ENCODE results near the gene PTPN6. TPM values are rescaled to one million over a fixed set of nuclear protein-coding genes. Genes with fewer than 3 reads are reported as not detected.

Gene PTPN6
- polyA plus RNA-seq, 1 donor: 34.6 TPM

GRCh38 chr12:6957151-6957701 lies 6.1 kb downstream of the PTPN6 start:
- H3K36me3 ChIP-seq (ENCODE audit: control insufficient read depth, insufficient read depth, low read length): peaks cover 23% of the 10 kb centered on the region
- H3K9me3 ChIP-seq (ENCODE audit: control insufficient read depth, low read depth, low read length): no peaks in the 10 kb centered on the region
- H3K4me3 ChIP-seq (ENCODE audit: low read length): no peak overlapping the region
- no CpG with 5 or more reads among the region's 20 CpGs for WGBS (ENCODE audit: insufficient coverage, low lambda C conversion rate)
- no peak overlapping the region for H3K27ac ChIP-seq (ENCODE audit: low read length)
- no peaks in the 10 kb centered on the region for H3K27me3 ChIP-seq (ENCODE audit: control insufficient read depth, insufficient read depth, low read length)
- peaks cover 18% of the 10 kb centered on the region for H3K4me1 ChIP-seq (ENCODE audit: control insufficient read depth, insufficient read depth, low read length)
- no peak for DNase-seq

GRCh38 chr12:6957741-6958608 lies 6.8 kb downstream of the PTPN6 start:
- no peak for DNase-seq
- Histone ChIP-seq H3K4me1 (ENCODE audit: control insufficient read depth, insufficient read depth, low read length) (peaks cover 18% of the 10 kb centered on the region), H3K9me3 (ENCODE audit: control insufficient read depth, low read depth, low read length) (no peaks in the 10 kb centered on the region), H3K27me3 (ENCODE audit: control insufficient read depth, insufficient read depth, low read length) (no peaks in the 10 kb centered on the region), H3K27ac (ENCODE audit: low read length) (no peak overlapping the region), H3K36me3 (ENCODE audit: control insufficient read depth, insufficient read depth, low read length) (peaks cover 23% of the 10 kb centered on the region), H3K4me3 (ENCODE audit: low read length) (no peak overlapping the region)
- WGBS (ENCODE audit: insufficient coverage, low lambda C conversion rate): no CpG with 5 or more reads among the region's 28 CpGs

GRCh38 chr12:6958609-6959057 lies 7.5 kb downstream of the PTPN6 start:
- H3K4me3 ChIP-seq (ENCODE audit: low read length): no peak overlapping the region
- no peak for DNase-seq
- H3K36me3 ChIP-seq (ENCODE audit: control insufficient read depth, insufficient read depth, low read length): peaks cover 23% of the 10 kb centered on the region
- peaks cover 18% of the 10 kb centered on the region for H3K4me1 ChIP-seq (ENCODE audit: control insufficient read depth, insufficient read depth, low read length)
- peak overlapping the region; percentile 8 for H3K27ac ChIP-seq (ENCODE audit: low read length)
- no CpG with 5 or more reads among the region's 10 CpGs for WGBS (ENCODE audit: insufficient coverage, low lambda C conversion rate)
- no peaks in the 10 kb centered on the region for H3K27me3 ChIP-seq (ENCODE audit: control insufficient read depth, insufficient read depth, low read length)
- H3K9me3 ChIP-seq (ENCODE audit: control insufficient read depth, low read depth, low read length): no peaks in the 10 kb centered on the region

- no peak for DNase-seq
- H3K4me1 ChIP-seq (ENCODE audit: control insufficient read depth, insufficient read depth, low read length): peaks cover 18% of the 10 kb centered on the region
- H3K27me3 ChIP-seq (ENCODE audit: control insufficient read depth, insufficient read depth, low read length): no peaks in the 10 kb centered on the region
- no CpG with 5 or more reads among the region's 24 CpGs for WGBS (ENCODE audit: insufficient coverage, low lambda C conversion rate)
- peak overlapping the region; percentile 8 for H3K27ac ChIP-seq (ENCODE audit: low read length)
- no peaks in the 10 kb centered on the region for H3K9me3 ChIP-seq (ENCODE audit: control insufficient read depth, low read depth, low read length)
- H3K4me3 ChIP-seq (ENCODE audit: low read length): no peak overlapping the region
- peaks cover 25% of the 10 kb centered on the region for H3K36me3 ChIP-seq (ENCODE audit: control insufficient read depth, insufficient read depth, low read length)
Measured at GRCh38 chr12:6959058-6959804, 8.1 kb downstream of the PTPN6 start.

- H3K9me3 ChIP-seq (ENCODE audit: control insufficient read depth, low read depth, low read length): no peaks in the 10 kb centered on the region
- H3K4me3 ChIP-seq (ENCODE audit: low read length): no peak overlapping the region
- no peak overlapping the region for H3K27ac ChIP-seq (ENCODE audit: low read length)
- peaks cover 27% of the 10 kb centered on the region for H3K36me3 ChIP-seq (ENCODE audit: control insufficient read depth, insufficient read depth, low read length)
- no peaks in the 10 kb centered on the region for H3K27me3 ChIP-seq (ENCODE audit: control insufficient read depth, insufficient read depth, low read length)
- no CpG with 5 or more reads among the region's 26 CpGs for WGBS (ENCODE audit: insufficient coverage, low lambda C conversion rate)
- no peak for DNase-seq
- peaks cover 25% of the 10 kb centered on the region for H3K4me1 ChIP-seq (ENCODE audit: control insufficient read depth, insufficient read depth, low read length)
Measured at GRCh38 chr12:6959805-6960592, 8.8 kb downstream of the PTPN6 start.

- no peaks in the 10 kb centered on the region for H3K27me3 ChIP-seq (ENCODE audit: control insufficient read depth, insufficient read depth, low read length)
- no peaks in the 10 kb centered on the region for H3K9me3 ChIP-seq (ENCODE audit: control insufficient read depth, low read depth, low read length)
- peaks cover 30% of the 10 kb centered on the region for H3K36me3 ChIP-seq (ENCODE audit: control insufficient read depth, insufficient read depth, low read length)
- H3K4me1 ChIP-seq (ENCODE audit: control insufficient read depth, insufficient read depth, low read length): peaks cover 30% of the 10 kb centered on the region
- no CpG with 5 or more reads among the region's 13 CpGs for WGBS (ENCODE audit: insufficient coverage, low lambda C conversion rate)
- H3K27ac ChIP-seq (ENCODE audit: low read length): peak overlapping the region; percentile 89
- H3K4me3 ChIP-seq (ENCODE audit: low read length): no peak overlapping the region
- DNase-seq: no peak
Measured at GRCh38 chr12:6960593-6961277, 9.6 kb downstream of the PTPN6 start.

- Histone ChIP-seq H3K4me1 (ENCODE audit: control insufficient read depth, insufficient read depth, low read length) (peaks cover 36% of the 10 kb centered on the region), H3K27me3 (ENCODE audit: control insufficient read depth, insufficient read depth, low read length) (no peaks in the 10 kb centered on the region), H3K4me3 (ENCODE audit: low read length) (peak overlapping the region; percentile 98), H3K27ac (ENCODE audit: low read length) (peak overlapping the region; percentile 89), H3K9me3 (ENCODE audit: control insufficient read depth, low read depth, low read length) (no peaks in the 10 kb centered on the region), H3K36me3 (ENCODE audit: control insufficient read depth, insufficient read depth, low read length) (peaks cover 30% of the 10 kb centered on the region)
- WGBS (ENCODE audit: insufficient coverage, low lambda C conversion rate): no CpG with 5 or more reads among the region's 24 CpGs
- peak in 1 of 2 donors; percentile 68 for DNase-seq
Measured at GRCh38 chr12:6961278-6961694, 10.1 kb downstream of the PTPN6 start.

GRCh38 chr12:6961695-6962284 lies 10.6 kb downstream of the PTPN6 start:
- Histone ChIP-seq H3K27ac (ENCODE audit: low read length) (peak overlapping the region; percentile 89), H3K36me3 (ENCODE audit: control insufficient read depth, insufficient read depth, low read length) (peaks cover 28% of the 10 kb centered on the region), H3K27me3 (ENCODE audit: control insufficient read depth, insufficient read depth, low read length) (no peaks in the 10 kb centered on the region), H3K4me1 (ENCODE audit: control insufficient read depth, insufficient read depth, low read length) (peaks cover 39% of the 10 kb centered on the region), H3K4me3 (ENCODE audit: low read length) (peak overlapping the region; percentile 98), H3K9me3 (ENCODE audit: control insufficient read depth, low read depth, low read length) (no peaks in the 10 kb centered on the region)
- DNase-seq: peak; percentile 73 to 91
- WGBS (ENCODE audit: insufficient coverage, low lambda C conversion rate): no CpG with 5 or more reads among the region's 16 CpGs

GRCh38 chr12:6962285-6963015 lies 11.3 kb downstream of the PTPN6 start:
- H3K4me3 ChIP-seq (ENCODE audit: low read length): peak overlapping the region; percentile 98
- H3K9me3 ChIP-seq (ENCODE audit: control insufficient read depth, low read depth, low read length): no peaks in the 10 kb centered on the region
- H3K4me1 ChIP-seq (ENCODE audit: control insufficient read depth, insufficient read depth, low read length): peaks cover 46% of the 10 kb centered on the region
- WGBS (ENCODE audit: insufficient coverage, low lambda C conversion rate): 20% methylated on average over 1 of the region's 25 CpGs
- H3K36me3 ChIP-seq (ENCODE audit: control insufficient read depth, insufficient read depth, low read length): peaks cover 31% of the 10 kb centered on the region
- H3K27ac ChIP-seq (ENCODE audit: low read length): peak overlapping the region; percentile 89
- no peaks in the 10 kb centered on the region for H3K27me3 ChIP-seq (ENCODE audit: control insufficient read depth, insufficient read depth, low read length)
- peak; percentile 88 to 94 for DNase-seq

Data from large intestine (tissue), 3 donors.